DMS 273 (cell line): Measurements from ENCODE around the gene FBXW7.

ENCODE experiments used
- DNase-seq: peaks from one replicate; lab custom pipeline; 2025; ENCODE audit not compliant: unreplicated experiment; lab: John Stamatoyannopoulos, UW

Gene FBXW7

DNA sequence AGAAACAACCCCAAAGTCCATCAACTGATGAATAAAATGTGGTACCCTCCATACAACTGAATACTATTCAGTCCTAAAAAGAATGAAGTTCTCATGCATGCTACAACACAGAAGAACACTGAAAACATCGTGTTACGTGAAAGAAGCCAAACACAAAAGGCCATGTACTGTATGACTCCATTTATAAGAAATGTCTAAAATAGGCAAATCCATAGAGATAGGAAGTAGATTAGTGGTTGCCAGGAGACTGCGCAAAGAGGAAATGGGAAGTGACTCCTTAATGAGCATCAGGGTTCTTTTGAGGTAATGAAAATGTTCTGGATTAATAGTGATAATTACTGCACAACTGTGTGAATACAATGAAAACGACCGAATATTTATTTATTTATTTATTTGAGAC, 23.4 kb downstream of the FBXW7 start:
- DNase-seq = no peak

DNA sequence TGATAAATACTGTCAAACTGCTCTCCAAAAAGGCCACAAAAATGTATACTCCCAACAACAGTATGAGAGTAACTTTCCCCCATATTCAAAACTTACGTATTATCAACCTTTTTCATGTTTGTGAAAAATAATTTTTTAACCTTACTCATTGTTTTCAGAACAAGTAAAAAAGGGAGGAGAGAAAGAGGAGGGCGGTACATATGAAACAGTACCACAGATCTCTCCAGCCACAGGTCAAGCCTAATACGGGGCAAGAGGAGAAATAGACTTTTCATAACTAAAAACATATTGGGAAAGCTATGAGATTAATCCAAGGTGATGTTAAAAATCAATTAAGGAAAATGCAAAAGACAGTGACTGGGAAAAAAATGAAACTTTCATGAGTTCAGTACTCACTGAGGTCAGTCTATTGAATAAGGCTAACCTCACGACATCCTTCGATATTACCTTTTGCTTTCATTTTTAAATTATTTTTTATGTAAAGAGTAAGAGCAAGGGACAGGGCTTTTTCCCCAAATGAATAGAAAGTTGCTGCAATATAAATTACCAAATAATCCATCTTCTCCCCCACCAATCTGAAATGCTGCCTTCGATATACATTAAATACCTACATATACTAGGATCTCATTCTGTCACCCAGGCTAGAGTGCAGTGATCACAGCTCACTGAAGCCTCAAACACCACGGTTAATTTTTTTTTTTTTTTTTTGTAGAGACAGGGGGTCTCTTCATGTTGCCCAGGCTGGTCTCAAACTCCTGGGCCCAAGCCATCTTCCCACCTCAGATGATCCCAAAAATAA, 25.3 kb downstream of the FBXW7 start:
- no peak for DNase-seq

DNA sequence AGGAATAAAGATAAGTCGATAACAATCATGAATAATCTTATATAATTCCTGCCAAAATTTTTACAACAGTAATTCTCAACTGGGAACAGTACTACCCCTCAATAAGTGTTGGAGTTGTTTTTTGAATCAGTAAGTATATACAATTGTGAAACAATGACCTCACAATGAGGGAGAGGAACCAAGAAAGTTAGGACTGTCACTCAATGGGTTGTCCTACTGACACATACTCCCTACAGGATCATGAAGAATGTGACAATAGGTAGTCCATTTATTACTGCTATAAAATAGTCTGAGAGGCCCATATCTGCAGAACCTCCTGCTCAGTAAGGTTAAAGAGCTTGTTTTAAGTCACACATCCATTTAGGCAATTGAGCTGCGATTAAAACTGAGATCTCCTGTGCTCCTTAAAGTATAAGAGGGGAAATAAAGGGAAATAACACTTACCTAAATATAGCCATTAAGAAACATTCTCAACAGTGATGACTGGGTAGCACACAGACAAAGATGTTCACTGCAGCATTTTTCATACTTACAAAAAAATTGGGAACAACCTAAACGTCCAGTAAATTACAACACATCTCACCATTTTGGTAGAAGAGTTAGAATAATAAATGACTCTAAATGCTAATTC, 26.2 kb downstream of the FBXW7 start:
- DNase-seq = no peak

DNA sequence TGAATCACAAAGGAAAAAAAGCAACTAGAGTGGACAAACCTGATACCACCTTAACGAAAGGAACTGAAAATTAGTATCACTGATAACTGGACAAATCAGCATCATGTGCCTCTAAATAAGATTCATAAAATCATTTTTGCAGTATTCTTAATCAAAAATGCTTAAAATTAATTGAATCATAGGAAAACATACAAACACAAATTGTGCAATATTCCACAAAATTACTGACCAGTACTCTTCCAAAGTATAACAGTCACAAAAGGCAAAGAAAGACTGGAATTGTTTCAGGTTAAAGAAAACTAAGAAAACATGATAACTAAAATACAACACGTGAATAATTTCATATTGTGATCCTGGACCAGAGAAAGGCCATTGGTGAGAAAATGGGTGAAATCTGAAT, 27.1 kb downstream of the FBXW7 start:
- no peak for DNase-seq

DNA sequence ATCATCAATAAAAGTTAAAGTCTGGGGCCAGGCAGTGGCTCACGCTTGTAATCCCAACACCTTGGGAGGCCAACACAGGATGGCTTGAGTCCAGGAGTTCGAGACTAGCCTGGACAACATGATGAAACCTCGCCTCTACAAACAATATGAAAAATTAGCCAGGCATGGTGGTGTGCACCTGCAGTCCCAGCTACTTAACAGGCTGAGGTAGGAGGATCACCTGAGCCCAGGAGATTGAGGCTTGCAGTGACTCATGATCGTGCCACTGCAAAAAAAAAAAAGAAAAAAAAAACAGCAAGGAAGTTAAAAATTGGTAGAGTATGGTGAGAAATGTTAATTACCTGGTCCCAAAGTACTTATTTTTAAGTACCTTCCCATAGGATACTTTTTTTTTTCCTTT, 27.5 kb downstream of the FBXW7 start:
- no peak for DNase-seq

DNA sequence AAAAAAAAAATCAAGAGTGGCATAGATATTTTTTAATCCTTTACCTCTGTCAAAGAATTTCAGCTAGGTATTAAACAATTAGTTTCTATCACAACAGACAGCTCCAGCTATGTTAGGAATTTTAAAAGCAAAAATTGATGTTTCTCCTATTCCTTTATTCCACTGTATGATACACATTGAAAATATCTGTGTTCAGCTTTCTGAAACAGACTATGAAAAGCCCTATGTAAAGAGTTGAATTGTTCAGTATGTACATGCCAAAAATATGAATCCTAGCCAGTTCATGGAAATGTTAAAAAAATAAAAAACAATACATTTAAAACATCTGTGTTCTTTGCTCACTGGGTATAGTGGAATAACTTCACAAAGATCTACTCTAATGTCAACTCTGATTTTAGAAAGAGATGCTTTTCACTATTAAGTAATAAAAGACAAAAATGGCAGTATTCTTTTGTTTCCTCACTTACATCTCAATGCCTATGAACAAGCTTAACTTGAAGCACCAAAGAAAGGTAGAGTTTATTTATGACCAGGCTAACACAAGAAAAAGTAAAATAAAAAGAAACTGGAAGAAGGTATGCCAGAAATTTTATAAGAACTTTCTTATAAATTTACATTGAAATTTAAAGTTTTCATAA, 32.1 kb downstream of the FBXW7 start:
- DNase-seq = no peak

DNA sequence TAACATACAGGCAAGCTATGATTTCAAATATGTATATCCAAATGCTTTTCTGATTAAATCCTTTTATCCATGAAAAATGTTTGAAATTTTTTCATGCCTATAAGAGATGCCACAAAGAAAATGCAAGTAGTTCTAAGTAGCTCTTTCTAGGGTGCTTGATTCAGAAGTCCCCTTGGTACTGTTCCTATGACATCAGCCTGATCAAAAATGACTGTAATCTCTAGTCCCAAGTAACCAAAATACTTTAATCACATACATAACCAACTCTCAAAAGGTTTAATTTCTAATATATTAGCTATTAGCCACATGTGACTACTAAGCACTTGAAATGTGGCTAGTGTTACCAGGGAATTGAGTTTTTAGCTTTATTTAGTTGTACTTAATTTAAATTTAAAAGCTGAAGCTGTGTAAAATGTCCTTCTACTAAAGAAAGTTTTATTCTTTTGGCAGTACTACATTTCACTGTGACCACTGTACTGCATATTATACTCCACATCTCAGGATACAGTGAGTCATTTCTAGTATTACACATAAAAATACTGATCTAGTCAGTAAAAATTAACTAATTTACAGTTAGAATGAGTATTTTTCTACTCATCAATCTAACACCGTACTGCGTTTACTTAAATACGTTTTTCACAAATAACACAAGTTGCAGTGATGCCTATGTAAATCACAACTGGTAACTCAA, 33.9 kb downstream of the FBXW7 start:
- no peak for DNase-seq

DNA sequence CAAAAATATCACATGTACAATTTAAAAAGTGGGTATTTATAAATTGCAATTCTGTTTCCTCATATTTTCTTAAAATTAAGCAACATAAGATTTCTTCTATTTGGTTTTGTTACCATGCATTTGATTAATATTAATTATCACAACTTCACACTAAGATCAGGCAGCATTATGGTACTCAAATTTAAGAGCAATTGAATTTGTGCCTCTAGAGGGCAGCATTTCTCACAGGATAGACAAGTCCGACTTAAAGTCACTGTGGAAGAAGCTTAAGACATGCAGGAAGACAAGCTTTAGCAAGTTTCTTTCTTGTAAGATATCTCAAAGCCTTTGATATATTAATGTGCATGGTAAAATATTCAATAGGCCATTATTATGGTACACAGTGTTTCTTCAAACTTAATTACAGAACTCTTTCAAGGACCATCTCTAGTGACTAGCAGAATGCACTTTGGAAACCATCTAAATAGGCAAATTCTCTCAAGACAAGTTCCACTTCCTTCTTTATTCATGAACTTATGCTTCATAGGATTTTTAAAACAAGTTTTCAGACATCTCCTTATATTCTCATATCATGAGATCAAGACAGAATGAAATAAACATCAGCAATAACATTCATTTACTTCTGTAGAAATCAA, 35.0 kb downstream of the FBXW7 start:
- DNase-seq = peak; percentile 86

DNA sequence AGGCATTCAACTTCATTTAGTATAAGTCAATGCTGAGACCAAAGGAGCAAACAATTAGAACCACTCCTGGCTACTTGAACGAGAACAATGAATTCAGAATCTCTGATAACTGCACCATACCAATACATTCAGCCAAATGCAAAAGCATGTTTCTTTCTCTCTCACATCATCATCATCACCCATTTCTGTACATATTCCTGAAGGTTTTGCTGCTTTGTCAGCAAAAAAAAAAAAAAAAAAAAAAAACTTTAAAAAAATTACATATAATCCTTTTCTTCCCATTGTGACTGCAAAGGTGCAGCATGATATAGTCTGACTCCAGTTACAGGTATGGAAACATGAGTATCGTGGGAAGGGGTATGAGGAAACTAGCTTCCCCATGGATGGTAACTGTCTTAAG, 35.6 kb downstream of the FBXW7 start:
- DNase-seq = no peak

DNA sequence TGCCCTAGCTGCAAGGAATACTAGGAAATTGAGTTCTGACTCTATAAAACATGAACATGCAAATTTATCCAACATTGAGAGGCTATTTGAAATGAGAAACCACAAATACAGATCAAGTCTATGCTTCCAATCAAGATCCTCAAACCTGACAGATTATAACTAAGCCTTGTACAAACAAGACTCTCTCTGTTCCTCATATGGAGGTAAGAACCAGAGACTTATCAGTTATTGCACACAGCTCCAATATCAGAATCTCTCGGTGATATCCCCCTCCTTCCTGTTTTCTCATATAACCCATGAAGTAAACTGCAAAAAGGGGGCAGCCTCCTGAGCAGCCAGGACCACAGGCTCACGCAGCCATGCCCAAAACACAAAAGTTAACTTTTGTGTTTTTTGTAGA, 36.5 kb downstream of the FBXW7 start:
- DNase-seq = no peak

DNA sequence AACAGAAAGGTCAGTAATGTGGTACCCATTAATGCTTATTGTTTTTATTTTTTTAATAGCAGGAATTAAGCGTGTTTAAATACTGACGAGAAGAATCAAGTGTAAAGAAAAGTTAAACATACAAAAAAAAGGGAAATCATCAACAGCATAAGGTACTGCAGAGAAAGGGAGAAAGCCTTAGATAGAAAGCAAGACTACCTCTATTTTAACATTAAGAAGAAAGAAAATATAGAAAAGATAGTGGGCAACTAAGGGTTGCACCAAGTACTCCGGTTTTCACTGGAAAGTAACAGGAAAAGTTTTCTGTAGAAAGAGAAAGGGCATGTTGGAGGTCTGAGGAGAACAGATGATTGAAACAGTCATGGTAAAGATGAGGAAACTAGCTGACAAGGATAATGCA, 41.9 kb downstream of the FBXW7 start:
- no peak for DNase-seq

DNA sequence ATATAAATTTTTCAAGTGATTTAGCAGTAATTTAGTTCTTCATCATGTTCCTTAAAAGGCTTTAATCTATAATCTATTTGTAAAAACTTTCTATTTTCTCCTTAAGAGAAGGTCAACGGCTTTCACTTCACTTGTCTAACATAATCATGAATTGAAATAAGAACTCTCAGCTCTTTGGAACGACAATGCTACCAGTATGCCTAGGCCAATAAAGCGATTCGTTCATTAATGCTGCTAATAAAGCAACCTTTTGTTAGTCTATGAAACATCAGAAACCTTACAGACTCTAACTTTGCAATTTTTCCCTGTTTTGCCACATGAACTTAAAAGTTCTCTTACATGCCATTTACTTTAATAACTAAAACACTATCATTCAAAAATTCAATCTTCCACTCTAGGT, 47.6 kb downstream of the FBXW7 start:
- DNase-seq = no peak

DNA sequence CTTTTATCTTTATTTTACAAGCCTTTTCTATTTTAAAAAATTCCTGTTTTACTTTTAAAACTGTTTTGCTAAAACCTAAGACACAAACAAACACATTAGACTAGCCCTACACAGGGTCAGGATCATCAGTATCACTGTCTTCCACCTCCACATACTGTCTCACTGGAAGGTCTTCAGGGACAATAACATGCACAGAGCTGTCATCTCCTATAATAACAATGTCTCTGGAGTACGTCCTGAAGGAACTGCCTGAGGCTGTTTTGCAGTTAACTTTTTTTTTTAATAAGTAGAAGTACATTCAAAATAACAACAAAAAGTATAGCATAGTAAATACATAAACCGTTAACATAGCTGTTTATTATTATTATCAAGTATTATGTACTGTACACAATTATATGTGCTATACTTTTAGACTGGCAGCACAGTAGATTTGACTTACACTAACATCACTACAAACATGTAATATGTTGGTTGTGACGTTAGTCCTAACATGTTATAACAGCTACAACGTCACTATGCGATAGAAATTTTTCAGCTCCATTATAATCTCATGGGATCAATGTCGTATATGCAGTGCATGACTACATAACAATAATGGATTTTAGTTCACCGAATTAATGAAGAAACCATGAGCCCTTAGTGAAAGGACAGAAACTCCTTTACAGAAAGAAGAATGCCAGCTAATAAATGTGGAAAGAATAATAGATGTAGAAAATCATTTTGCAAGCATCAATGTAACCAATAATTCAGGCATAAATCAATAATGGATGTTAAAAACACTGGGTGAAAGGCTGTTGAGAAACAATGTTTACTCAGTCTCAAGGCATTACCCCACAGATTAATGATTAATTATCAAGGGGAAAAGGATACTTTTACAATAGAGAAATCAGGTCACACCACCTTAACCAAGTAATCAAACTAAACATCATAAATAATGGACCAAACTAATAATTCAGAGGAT, 49.2 kb downstream of the FBXW7 start:
- no peak for DNase-seq

DNA sequence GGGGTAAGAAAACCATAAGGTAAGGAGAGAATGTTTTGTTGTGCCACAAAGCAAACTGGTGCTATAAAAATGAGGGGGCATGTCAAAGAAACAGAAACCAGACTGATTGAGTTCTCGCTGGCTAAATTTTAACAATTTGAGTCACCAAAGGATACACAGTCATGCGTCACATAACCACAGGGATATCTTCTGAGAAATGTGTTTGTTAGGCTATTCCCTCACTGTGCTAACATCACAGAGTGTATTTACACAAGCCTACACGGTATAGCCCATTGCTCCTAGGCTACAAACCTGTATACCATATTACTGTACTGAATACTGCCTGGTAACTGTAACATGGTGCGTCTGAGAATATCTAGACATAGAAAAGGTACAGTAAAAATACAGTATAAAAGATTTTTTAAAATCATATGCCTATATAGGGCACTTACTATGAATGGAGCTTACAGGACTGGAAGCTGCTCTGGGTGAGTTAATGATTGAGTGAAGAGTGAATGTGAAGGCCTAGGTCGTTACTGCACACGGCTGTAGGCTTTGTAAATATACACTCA, 50.1 kb downstream of the FBXW7 start:
- no peak for DNase-seq

DNA sequence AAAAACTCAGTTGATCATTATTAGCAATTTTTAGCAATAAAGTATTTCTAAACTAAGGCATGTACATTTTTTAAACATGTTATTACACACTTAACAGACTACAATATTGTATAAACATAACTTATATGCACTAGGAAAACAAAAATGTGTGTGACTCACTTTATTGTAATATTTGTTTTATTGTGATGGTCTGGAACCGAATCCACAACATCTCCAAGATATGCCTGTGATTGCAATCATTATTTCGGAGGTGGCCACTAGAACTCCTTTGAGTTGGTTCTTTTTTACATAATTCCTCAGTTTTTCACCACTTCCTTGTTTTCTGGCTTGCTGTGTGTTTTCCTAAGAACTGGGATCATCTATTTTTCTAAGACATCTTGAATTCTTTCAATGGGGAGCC, 53.7 kb downstream of the FBXW7 start:
- no peak for DNase-seq

DNA sequence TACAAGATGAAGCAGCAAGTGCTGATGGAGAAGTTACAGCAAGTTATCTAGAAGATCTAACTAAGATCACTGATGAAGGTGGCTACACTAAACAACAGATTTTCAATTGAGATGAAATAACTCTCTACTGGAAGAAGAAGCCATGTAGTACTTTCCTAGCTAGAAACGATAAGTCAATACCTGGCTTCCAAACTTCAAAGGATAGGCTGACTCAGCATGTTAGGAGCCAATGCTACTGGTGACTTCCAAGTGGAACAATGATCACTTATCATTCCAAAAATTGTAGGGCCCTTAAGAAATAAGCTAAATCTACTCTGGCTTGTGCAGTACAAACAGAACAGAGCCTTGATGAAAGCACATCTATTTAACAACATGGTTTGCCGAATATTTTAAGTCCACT, 55.0 kb downstream of the FBXW7 start:
- no peak for DNase-seq

DNA sequence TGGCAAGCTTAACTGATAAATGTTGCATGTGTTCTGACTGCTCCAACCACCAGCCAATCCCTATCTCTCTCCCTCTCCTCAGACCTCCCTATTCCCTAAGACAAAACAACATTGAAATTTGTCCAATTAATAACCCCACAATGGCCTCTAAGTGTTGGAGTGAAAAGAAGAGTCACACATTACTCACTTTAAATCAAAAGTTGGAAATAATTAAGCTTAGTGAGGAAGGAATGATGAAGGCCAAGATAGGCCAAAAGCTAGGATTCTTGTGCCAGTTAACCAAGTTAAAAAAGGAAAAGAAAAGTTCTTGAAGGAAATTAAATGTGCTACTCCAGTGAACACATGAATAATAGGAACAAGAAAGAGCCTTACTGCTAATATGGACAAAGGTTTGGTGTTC, 55.6 kb downstream of the FBXW7 start:
- no peak for DNase-seq

DNA sequence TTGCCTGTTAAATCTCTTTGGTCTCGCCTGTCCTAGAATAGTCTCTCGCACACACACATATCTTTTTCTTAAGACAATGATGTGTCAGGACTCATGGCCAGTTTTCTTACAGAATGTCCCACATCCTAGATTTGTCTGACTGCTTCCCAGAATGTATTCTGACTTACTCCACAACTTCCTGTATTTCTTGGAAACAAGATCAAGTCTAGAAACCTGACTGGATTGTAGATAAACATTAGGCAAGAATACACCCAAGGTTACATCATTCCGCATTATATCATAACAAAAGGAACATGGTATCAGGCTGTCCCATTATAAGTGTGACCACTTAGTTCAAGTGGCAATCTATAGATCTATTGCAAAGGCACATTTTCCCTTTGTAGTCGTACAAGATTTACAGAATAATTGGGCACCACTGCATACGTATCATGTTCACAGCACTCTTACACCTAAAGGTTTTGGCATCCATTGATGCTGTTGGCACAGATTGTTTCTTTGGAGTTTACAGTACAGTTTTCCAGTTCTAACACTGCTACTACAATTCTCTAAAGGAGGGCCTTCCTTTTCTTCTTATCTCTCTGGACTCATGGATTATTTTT, 56.4 kb downstream of the FBXW7 start:
- DNase-seq = no peak

DNA sequence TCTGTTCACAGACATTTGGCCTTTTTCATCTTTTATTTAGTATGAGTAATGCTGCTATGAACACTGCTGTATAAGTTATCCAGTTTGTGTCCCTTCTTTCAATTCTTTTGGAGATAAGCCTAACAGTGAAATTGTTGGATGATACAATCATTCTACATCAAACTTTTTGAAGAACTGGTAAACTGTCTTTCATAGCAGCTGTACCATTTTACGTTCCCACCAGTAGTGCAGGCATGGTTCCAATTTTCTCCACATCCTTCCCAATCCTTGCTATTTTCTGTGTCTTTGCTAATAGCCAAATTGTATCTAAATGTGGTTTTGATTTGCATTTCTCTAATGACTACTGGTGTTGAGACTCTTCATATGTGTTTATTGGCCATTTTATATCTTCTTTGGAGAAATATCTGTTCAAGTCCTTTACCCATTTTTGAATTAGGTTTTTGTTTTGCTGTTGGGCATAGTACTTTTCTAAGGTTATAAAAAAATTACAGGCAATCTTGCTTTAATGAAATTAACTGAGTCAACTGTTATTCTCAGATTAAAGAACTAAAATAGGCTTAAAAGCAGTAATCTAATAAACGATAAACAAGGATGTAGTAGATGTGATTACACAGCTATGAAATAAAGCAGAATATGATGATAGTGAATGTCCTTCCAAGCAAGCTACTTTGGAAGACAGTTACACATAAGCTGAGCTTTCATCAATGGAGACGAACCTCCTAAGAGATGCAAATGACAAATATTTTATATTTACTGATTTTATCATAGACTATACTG, 57.2 kb downstream of the FBXW7 start:
- DNase-seq = no peak
